Measurements from ENCODE around the gene PAQR7.

Gene PAQR7

GRCh38 chr1:25831569-25832196 is 43.8 kb downstream of the PAQR7 start:
- no peak for TF ChIP-seq EZH2phosphoT487 (IDR thresholded peaks at IDR 0.05; ENCODE audit: low read depth)
- TF ChIP-seq CTCF (IDR thresholded peaks at IDR 0.05; ENCODE audit: low read depth, low read length): no peak
- Histone ChIP-seq H3K4me1 (ENCODE audit: low read length) (no peaks in the 10 kb centered on the region), H3K27ac (ENCODE audit: low read length) (no peak overlapping the region), H3K9me3 (ENCODE audit: insufficient read depth, low read length) (no peaks in the 10 kb centered on the region), H3K9ac (ENCODE audit: low read length) (no peak overlapping the region), H3K4me3 (ENCODE audit: low read length) (no peak overlapping the region), H3K4me2 (ENCODE audit: low read length) (no peak overlapping the region), H3K79me2 (ENCODE audit: low read length) (no peaks in the 10 kb centered on the region), H3K27me3 (ENCODE audit: low read depth, low read length) (no peaks in the 10 kb centered on the region), H3K36me3 (replicated peaks; ENCODE audit: low read depth, low read length) (peaks cover 18% of the 10 kb centered on the region), H4K20me1 (ENCODE audit: insufficient read depth, low read length) (no peaks in the 10 kb centered on the region), H2AFZ (ENCODE audit: low read depth, low read length) (no peak overlapping the region)

- no peaks in the 10 kb centered on the region for H3K79me2 ChIP-seq (ENCODE audit: low read length)
- H3K27me3 ChIP-seq (ENCODE audit: low read depth, low read length): no peaks in the 10 kb centered on the region
- no peak overlapping the region for H3K4me3 ChIP-seq (ENCODE audit: low read length)
- no peak overlapping the region for H3K4me2 ChIP-seq (ENCODE audit: low read length)
- no peak overlapping the region for H3K9ac ChIP-seq (ENCODE audit: low read length)
- H3K27ac ChIP-seq (ENCODE audit: low read length): no peak overlapping the region
- H3K36me3 ChIP-seq (replicated peaks; ENCODE audit: low read depth, low read length): peaks cover 14% of the 10 kb centered on the region
- H4K20me1 ChIP-seq (ENCODE audit: insufficient read depth, low read length): no peaks in the 10 kb centered on the region
- H3K9me3 ChIP-seq (ENCODE audit: insufficient read depth, low read length): no peaks in the 10 kb centered on the region
- H3K4me1 ChIP-seq (ENCODE audit: low read length): no peaks in the 10 kb centered on the region
- TF ChIP-seq CTCF (IDR thresholded peaks at IDR 0.05; ENCODE audit: low read depth, low read length): no peak
- no peak for TF ChIP-seq EZH2phosphoT487 (IDR thresholded peaks at IDR 0.05; ENCODE audit: low read depth)
- H2AFZ ChIP-seq (ENCODE audit: low read depth, low read length): no peak overlapping the region
These were observed 46.5 kb downstream of the PAQR7 start for GRCh38 chr1:25829046-25829445.

DNA sequence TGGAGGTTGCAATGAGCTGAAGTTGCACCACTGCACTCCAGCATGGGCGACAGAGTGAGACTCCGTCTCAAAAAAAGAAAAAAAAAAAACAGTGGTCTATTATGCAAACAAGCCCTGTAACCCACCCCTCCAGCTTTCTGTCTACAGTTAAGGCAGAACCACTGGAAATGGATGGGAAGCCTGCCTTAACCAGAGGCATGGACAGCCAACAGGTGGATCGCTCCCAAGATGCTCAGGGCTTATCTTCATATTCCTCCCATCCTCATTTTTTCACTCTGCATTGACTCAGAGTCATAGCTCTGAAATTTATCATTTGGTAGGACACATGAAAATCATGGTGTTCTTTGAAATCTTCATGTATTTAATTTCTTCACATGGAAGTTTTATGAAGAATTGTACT is 47.0 kb downstream of the PAQR7 start:
- Histone ChIP-seq H3K27me3 (ENCODE audit: low read depth, low read length) (no peaks in the 10 kb centered on the region), H3K27ac (ENCODE audit: low read length) (no peak overlapping the region), H3K4me1 (ENCODE audit: low read length) (no peaks in the 10 kb centered on the region), H3K9ac (ENCODE audit: low read length) (no peak overlapping the region), H3K4me2 (ENCODE audit: low read length) (no peak overlapping the region), H2AFZ (ENCODE audit: low read depth, low read length) (no peak overlapping the region), H4K20me1 (ENCODE audit: insufficient read depth, low read length) (no peaks in the 10 kb centered on the region), H3K9me3 (ENCODE audit: insufficient read depth, low read length) (no peaks in the 10 kb centered on the region), H3K4me3 (ENCODE audit: low read length) (no peak overlapping the region), H3K36me3 (replicated peaks; ENCODE audit: low read depth, low read length) (peaks cover 14% of the 10 kb centered on the region), H3K79me2 (ENCODE audit: low read length) (no peaks in the 10 kb centered on the region)
- no peak for TF ChIP-seq CTCF (IDR thresholded peaks at IDR 0.05; ENCODE audit: low read depth, low read length)
- TF ChIP-seq EZH2phosphoT487 (IDR thresholded peaks at IDR 0.05; ENCODE audit: low read depth): no peak

DNA sequence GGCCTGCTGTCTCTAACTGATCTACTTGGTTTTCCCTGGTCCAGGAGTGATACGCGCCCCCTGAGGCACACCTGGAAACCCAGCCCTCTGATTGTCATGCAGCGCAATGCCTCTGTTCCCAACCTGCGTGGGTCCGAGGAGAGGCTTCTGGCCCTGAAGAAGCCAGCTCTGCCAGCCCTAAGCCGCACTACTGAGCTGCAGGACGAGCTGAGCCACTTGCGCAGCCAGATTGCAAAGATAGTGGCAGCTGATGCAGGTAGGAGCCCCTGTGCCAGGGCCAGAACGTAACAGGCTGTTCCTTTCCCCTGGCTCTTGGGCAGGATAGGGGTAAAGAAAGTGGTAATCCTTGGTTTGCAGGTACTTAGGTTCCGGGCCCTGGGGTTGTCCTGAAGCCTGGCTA is 48.9 kb downstream of the PAQR7 start:
- TF ChIP-seq CTCF (IDR thresholded peaks at IDR 0.05; ENCODE audit: low read depth, low read length) (no peak), EZH2phosphoT487 (IDR thresholded peaks at IDR 0.05; ENCODE audit: low read depth) (no peak)

More for the DNA sequence above, 48.9 kb downstream of the PAQR7 start:
- H3K27me3 ChIP-seq (ENCODE audit: low read depth, low read length): no peaks in the 10 kb centered on the region
- no peak overlapping the region for H3K27ac ChIP-seq (ENCODE audit: low read length)
- no peaks in the 10 kb centered on the region for H3K9me3 ChIP-seq (ENCODE audit: insufficient read depth, low read length)
- peaks cover 7% of the 10 kb centered on the region for H3K36me3 ChIP-seq (replicated peaks; ENCODE audit: low read depth, low read length)
- no peak overlapping the region for H3K9ac ChIP-seq (ENCODE audit: low read length)
- no peak overlapping the region for H2AFZ ChIP-seq (ENCODE audit: low read depth, low read length)
- no peak overlapping the region for H3K4me3 ChIP-seq (ENCODE audit: low read length)
- no peaks in the 10 kb centered on the region; the same call in 1 of the 2 replicates for H3K4me1 ChIP-seq (ENCODE audit: low read length)
- H3K79me2 ChIP-seq (ENCODE audit: low read length): peaks cover 7% of the 10 kb centered on the region
- no peaks in the 10 kb centered on the region for H4K20me1 ChIP-seq (ENCODE audit: insufficient read depth, low read length)
- no peak overlapping the region for H3K4me2 ChIP-seq (ENCODE audit: low read length)
